ENCODE measurements around the gene RASIP1.

DNA sequence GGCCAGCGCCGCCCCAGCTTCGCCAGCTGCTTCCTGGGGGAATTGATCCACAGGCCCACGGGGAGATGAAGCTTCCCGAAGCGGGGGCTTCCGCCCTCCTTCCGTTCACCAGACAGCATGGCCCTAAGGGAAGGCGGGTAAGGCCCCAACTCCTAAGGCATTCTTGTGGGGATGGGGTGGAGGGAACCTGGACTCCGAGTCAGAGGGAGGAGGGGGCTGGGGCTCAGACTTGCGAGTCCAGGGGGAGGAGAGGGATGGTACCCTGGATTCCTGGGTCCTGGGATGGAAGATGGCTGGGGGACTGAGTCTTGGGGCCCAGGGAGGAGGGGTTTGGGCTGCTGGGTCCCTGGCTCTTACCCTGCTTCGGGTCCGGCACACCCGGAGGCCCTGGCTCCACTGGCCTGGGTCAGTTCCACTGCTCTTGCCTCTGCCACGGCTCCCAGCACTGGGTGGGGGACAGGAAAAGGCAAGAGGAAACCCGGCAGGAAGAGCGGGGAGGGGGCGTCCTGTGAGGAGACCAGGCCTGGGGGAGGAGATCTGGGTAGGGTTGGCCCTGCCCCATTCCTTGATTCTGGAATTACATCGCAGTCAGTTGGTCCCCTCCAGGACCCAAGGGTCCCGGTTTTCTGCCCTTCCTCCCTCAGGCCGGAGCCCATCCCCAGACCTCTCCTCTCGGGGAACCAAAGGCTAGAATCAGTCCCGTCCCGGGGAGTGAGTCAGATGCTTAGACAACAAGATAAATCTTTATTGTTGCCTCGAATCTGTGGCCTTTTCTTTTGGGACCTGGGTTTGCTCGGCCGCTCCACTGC lies at the start of gene RASIP1:
- TF ChIP-seq CTCF (IDR thresholded peaks at IDR 0.05): no peak
- TF ChIP-seq POLR2A (IDR thresholded peaks at IDR 0.05): no peak
- TF ChIP-seq POLR2AphosphoS5 (IDR thresholded peaks at IDR 0.05): peak in 1 of 3 donors; percentile 17
- no peak for TF ChIP-seq EP300 (IDR thresholded peaks at IDR 0.05; ENCODE audit: low read depth)

All from transverse colon (tissue), 4 donors.